Heart left ventricle (tissue), 13 donors: ENCODE results near the gene LEP.

ENCODE experiments used
- CTCF ChIP-seq, 12 donors: fragments of 200-600 bp; sonication (generic) in 4 of 12; IDR thresholded peaks; one replicate each; pipeline versions ENCODE4 v1.5.0 to v1.8.0; 2018 to 2022; ENCODE audit warnings: antibody characterized with exemption in 12 of 12, mild to moderate bottlenecking in 5 of 12
- POLR2A ChIP-seq, 2 donors: fragments of 450-650 bp; IDR thresholded peaks; one replicate each; pipeline ENCODE4 v1.6.1; 2017; ENCODE audit warnings: antibody characterized with exemption in 2 of 2, mild to moderate bottlenecking in 2 of 2, moderate library complexity in 2 of 2
- donor health status: ischemic (EF 13 %, LVEDD 7.1; RV severe dilation, severe dysfunction).
- donor health status: DM: no; HTN: yes; CAD: no.
- donor health status: DM: no; HTN: no; CAD: no.
- donor health status: ischemic (EF 25% LVEDD 6.9; RV normal size, moderate dysfunction).
- donor health status: ischemic (EF 25% LVEDD 5.7; RV mildly dilated, moderate dysfunction).
- donor health status: ischemic (EF 35%, LVEDD 5.7; RV mildly dilated, moderate dysfunction).
- donor health status: nonischemic (EF 11% LVEDD 7.7; RV severe dilation, severe dysfunction).
- donor health status: DM: yes; HTN: yes; CAD: no.
- donor health status: PGD.
- donor health status: ischemic (EF 29% LVEDD 5.4; RV normal size, mild dysfunction).
- donor health status: nonischemic (EF 23%, LVEDD 6.1; RV moderate dilation, normal function).

- TF ChIP-seq CTCF (IDR thresholded peaks at IDR 0.05): no peak
- no peak for TF ChIP-seq POLR2A (IDR thresholded peaks at IDR 0.05)
Observed at GRCh38 chr7:128254470-128254869, 13.4 kb downstream of the LEP start.
